ENCODE measurements around the gene DOK1.

DOK1 gene

GRCh38 chr2:74603282-74604000 lies 48.9 kb downstream of the DOK1 start:
- no peak for DNase-seq

DNA sequence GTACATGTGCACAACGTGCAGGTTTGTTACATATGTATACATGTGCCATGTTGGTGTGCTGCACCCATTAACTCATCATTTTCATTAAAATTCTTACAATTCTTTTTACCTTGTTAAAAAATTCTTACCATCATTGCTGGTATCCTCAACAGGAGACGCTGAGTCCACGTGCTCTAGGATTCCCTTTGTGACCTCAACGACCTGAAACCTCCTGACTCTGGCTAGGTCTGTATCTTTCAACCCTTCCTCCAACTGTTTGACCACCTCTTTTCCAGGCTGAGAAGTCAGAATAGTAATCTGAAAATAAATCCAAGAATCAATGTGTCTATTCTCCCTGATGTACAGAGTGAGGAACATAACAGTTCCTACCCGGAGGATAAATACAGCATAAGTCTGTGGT lies 52.4 kb downstream of the DOK1 start:
- no peak for DNase-seq
